Subcutaneous abdominal adipose tissue (tissue), 5 donors: ENCODE data around the gene PFKP.

ENCODE experiments used
- H3K27ac ChIP-seq: one replicate; pipeline ENCODE4 v1.7.0; 2013; ENCODE audit warnings: low read depth, mild to moderate bottlenecking, inconsistent platforms, low read length, moderate library complexity
- H3K27me3 ChIP-seq, 5 donors: one replicate each; pipeline ENCODE4 v1.7.0; 2013; ENCODE audit warnings: low read length in 5 of 5, inconsistent platforms in 1 of 5; ENCODE audit not compliant: control insufficient read depth in 5 of 5, insufficient read depth in 4 of 5
- H3K36me3 ChIP-seq, 5 donors: one replicate each; pipeline ENCODE4 v1.7.0; 2013; ENCODE audit warnings: low read length in 5 of 5; ENCODE audit not compliant: control insufficient read depth in 5 of 5, insufficient read depth in 5 of 5
- H3K4me1 ChIP-seq, 5 donors: one replicate each; pipeline ENCODE4 v1.7.0; 2013; ENCODE audit warnings: low read length in 5 of 5, mild to moderate bottlenecking in 3 of 5, moderate library complexity in 1 of 5; ENCODE audit not compliant: control insufficient read depth in 5 of 5, insufficient read depth in 5 of 5
- H3K4me3 ChIP-seq, 5 donors: one replicate each; pipeline ENCODE4 v1.7.0; 2013; ENCODE audit warnings: low read length in 5 of 5, low read depth in 1 of 5
- H3K9ac ChIP-seq, 5 donors: one replicate each; pipeline ENCODE4 v1.7.0; 2013; ENCODE audit warnings: low read length in 5 of 5, mild to moderate bottlenecking in 4 of 5, moderate library complexity in 3 of 5
- H3K9me3 ChIP-seq, 5 donors: one replicate each; pipeline ENCODE4 v1.7.0; 2013; ENCODE audit warnings: low read length in 5 of 5; ENCODE audit not compliant: control insufficient read depth in 5 of 5
- donor health status: healthy.
- donor health status: healthy.
- donor health status: healthy.
- donor health status: healthy.
- donor health status: healthy.

The PFKP gene

DNA sequence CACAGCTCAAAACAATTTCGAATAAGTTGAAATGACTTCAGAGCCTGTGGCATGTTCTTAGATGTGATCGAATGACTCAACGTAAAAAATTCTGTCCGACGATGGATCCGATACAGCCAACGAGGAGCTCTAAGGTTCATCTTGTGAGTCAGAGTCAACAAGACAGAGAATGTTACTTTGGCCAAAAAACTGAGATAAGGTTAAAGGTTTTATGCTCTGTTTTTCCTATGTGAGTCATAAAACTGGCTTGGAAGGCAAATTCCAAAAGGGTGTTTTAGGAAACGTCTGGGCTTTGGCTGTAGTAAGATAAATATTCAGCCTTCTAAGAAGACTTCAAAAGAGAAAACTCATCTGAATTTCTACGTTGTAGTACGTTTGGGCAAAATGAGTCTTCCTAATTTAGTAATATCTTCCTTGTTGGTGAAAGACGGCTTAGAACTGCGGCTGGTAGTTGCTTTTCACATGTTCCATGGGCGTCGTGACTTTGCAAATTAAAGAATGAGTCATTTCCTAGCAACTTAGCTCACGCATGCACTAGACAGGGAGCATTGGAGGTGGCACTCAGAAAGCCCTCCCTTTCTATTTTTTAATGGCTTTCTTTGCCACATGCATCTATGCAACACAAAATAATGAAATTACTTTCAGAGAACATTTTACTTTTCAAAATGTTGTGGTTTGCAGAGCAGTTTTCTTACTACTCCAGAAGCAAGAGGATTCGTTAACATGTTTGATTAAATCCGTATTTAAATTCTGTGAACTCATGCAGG is 28.2 kb downstream of the PFKP start:
- Histone ChIP-seq H3K27ac (peak overlapping the region; percentile 51), H3K36me3 (peaks cover 0 to 8% (median 0%) of the 10 kb centered on the region in 5 donors), H3K9ac (peak overlapping the region in 1 of 5 donors; percentile 22), H3K4me1 (peaks cover 2 to 41% (median 34%) of the 10 kb centered on the region in 5 donors), H3K27me3 (no peaks in the 10 kb centered on the region), H3K9me3 (no peaks in the 10 kb centered on the region), H3K4me3 (peak overlapping the region in 4 of 5 donors; percentile 0 to 37 (median 29))

DNA sequence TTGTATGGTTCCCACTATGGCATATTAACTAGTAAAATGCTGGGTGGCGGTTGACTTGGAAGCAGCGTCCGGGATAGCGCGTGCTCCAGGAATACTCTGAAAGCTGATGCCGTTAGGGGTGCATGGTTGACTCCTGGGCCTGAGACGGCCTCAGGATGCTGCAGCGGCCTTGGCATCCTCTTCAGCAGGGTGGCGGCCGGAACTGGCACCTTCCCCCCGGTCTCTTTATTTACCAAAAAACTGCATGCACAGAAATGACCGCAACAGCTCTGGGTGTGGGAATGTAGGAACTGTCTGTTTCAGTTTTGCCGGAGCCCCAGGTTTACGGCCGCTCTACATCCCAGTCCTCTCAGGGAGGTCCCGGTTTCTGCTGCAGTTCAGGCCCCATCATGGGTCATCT is 28.8 kb downstream of the PFKP start:
- Histone ChIP-seq H3K27ac (peak overlapping the region; percentile 51), H3K36me3 (peaks cover 0 to 8% (median 0%) of the 10 kb centered on the region in 5 donors), H3K27me3 (peaks cover 0 to 2% (median 0%) of the 10 kb centered on the region in 5 donors), H3K9me3 (no peaks in the 10 kb centered on the region), H3K9ac (peak overlapping the region in 2 of 5 donors; percentile 20 to 22), H3K4me1 (peaks cover 2 to 35% (median 28%) of the 10 kb centered on the region in 5 donors), H3K4me3 (peak overlapping the region in 4 of 5 donors; percentile 0 to 37 (median 32))

GRCh38 chr10:3097160-3097559 is 29.8 kb downstream of the PFKP start:
- H3K36me3 ChIP-seq, result peaks cover 0 to 8% (median 0%) of the 10 kb centered on the region in 5 donors
- H3K27me3 ChIP-seq, result peaks cover 0 to 2% (median 0%) of the 10 kb centered on the region in 5 donors
- no peak overlapping the region for H3K9ac ChIP-seq
- no peaks in the 10 kb centered on the region for H3K9me3 ChIP-seq
- H3K4me3 ChIP-seq, result no peak overlapping the region
- peaks cover 2 to 31% (median 24%) of the 10 kb centered on the region in 5 donors for H3K4me1 ChIP-seq
- no peak overlapping the region for H3K27ac ChIP-seq

DNA sequence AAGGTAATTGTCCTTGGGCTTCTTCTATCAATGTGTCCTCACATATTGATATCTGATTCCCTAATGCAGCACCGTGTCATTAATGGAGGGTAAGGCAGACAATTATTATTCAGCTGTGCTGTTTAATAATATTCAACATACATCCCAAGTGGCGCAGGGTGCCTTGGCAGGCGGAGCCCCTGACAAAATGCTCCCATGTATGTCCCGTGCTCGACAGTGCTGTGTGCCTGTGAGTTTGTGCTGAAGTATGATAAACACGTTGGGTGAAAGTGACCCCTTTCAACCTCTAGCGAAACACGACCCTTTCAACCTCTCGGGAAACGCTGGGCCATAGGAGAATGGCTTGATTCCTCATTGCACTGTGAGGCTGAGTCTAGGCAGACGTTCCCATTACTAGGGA is 31.3 kb downstream of the PFKP start:
- Histone ChIP-seq H3K27me3 (peaks cover 0 to 2% (median 0%) of the 10 kb centered on the region in 5 donors), H3K9ac (no peak overlapping the region), H3K9me3 (no peaks in the 10 kb centered on the region), H3K27ac (no peak overlapping the region), H3K4me3 (no peak overlapping the region), H3K36me3 (peaks cover 0 to 8% (median 2%) of the 10 kb centered on the region in 5 donors), H3K4me1 (peaks cover 2 to 40% (median 34%) of the 10 kb centered on the region in 5 donors)

GRCh38 chr10:3099291-3100092 is 32.1 kb downstream of the PFKP start:
- Histone ChIP-seq H3K27me3 (peaks cover 0 to 2% (median 0%) of the 10 kb centered on the region in 5 donors), H3K36me3 (peaks cover 0 to 14% (median 8%) of the 10 kb centered on the region in 5 donors), H3K9me3 (no peaks in the 10 kb centered on the region), H3K4me3 (no peak overlapping the region), H3K4me1 (peaks cover 2 to 40% (median 36%) of the 10 kb centered on the region in 5 donors), H3K27ac (peak overlapping the region; percentile 9), H3K9ac (no peak overlapping the region)

GRCh38 chr10:3100093-3100792 is 32.9 kb downstream of the PFKP start:
- no peak overlapping the region for H3K27ac ChIP-seq
- H3K4me3 ChIP-seq, result no peak overlapping the region
- H3K27me3 ChIP-seq, result peaks cover 0 to 2% (median 0%) of the 10 kb centered on the region in 5 donors
- peaks cover 2 to 37% (median 29%) of the 10 kb centered on the region in 5 donors for H3K4me1 ChIP-seq
- H3K9ac ChIP-seq, result no peak overlapping the region
- no peaks in the 10 kb centered on the region for H3K9me3 ChIP-seq
- peaks cover 0 to 21% (median 9%) of the 10 kb centered on the region in 5 donors for H3K36me3 ChIP-seq

- peaks cover 0 to 28% (median 13%) of the 10 kb centered on the region in 5 donors for H3K36me3 ChIP-seq
Observed at GRCh38 chr10:3100856-3101640, 33.7 kb downstream of the PFKP start.

DNA sequence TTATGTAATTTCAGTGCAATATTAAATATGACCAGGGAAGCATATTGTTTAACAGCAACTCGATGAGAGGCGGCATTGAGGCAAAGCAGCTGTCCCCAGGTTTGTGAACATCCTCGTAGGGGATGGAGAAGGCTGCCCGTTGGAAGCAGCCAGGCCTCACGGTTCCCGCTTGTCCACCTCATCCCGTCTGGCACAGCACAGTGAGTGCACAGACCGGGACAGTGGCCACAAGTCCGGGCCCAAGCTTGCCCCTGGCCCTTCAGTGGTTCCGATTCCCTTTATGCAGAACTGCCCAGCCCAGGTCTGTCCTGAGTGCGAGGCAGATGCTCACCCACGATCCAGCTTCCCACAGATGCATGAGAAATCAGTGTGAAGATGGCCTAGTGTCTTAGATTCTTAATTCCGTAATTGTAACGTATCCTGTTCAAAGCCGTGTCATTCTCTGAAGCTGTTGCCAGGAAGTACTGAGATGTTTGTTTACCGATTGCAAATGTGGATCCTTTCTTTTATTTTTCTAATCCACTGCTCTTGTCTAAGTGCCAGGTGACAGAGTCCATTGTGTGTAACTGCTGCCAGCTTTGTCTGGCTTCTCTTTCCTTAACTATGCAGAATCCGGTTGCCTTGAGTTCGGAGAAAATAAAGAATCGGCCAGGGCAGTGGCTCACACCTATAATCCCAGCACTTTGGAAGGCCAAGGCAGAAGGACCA is 35.5 kb downstream of the PFKP start:
- Histone ChIP-seq H3K9me3 (no peaks in the 10 kb centered on the region), H3K27ac (peak overlapping the region; percentile 24), H3K36me3 (peaks cover 0 to 33% (median 21%) of the 10 kb centered on the region in 5 donors), H3K9ac (no peak overlapping the region), H3K4me1 (peaks cover 5 to 32% (median 20%) of the 10 kb centered on the region in 5 donors), H3K4me3 (no peak overlapping the region), H3K27me3 (peaks cover 0 to 5% (median 0%) of the 10 kb centered on the region in 5 donors)

More at GRCh38 chr10:3100856-3101640, 33.7 kb downstream of the PFKP start:
- Histone ChIP-seq H3K9ac (no peak overlapping the region), H3K4me1 (peaks cover under 1 to 30% (median 22%) of the 10 kb centered on the region in 5 donors), H3K27me3 (peaks cover 0 to 2% (median 0%) of the 10 kb centered on the region in 5 donors), H3K27ac (no peak overlapping the region), H3K4me3 (no peak overlapping the region), H3K9me3 (no peaks in the 10 kb centered on the region)
